Measurements from ENCODE around the gene CEP104. TPM values are rescaled to one million over a fixed set of nuclear protein-coding genes. Genes with fewer than 3 reads are reported as not detected.

The CEP104 gene
- total and polyA plus RNA-seq, 2 donors (not counting 1 experiment from before 2014, with no cell fraction given): 25.4 to 28.9 TPM

GRCh38 chr1:3841491-3841890 lies 15.5 kb downstream of the CEP104 start:
- H4K20me1 ChIP-seq (ENCODE audit: control insufficient read depth, extremely low read depth, insufficient read depth, low read length): no peaks in the 10 kb centered on the region
- H3K27me3 ChIP-seq (ENCODE audit: control insufficient read depth, insufficient read depth, low read length): no peaks in the 10 kb centered on the region
- H3K27ac ChIP-seq (ENCODE audit: insufficient read depth, low read length): no peak overlapping the region
- peaks cover 4% of the 10 kb centered on the region for H3K36me3 ChIP-seq (ENCODE audit: control insufficient read depth, insufficient read depth, low read length)
- H3K9ac ChIP-seq (ENCODE audit: insufficient read depth, low read length): no peak overlapping the region
- no peak for TF ChIP-seq EZH2 (IDR thresholded peaks at IDR 0.05; ENCODE audit: low read length, missing control alignments)
- no peak for TF ChIP-seq CTCF (conservative IDR thresholded peaks at IDR 0.05 in 1 of 2, IDR thresholded peaks at IDR 0.05 in 1 of 2; ENCODE audit: low read depth in 1 of 2, low read length in 2 of 2)
- no peak overlapping the region for H2AFZ ChIP-seq (ENCODE audit: low read length)
- no peaks in the 10 kb centered on the region for H3K79me2 ChIP-seq (ENCODE audit: control insufficient read depth, insufficient read depth, low read length)
- no peaks in the 10 kb centered on the region for H3K9me3 ChIP-seq (ENCODE audit: control insufficient read depth, insufficient read depth, low read depth, low read length)
- no peak for DNase-seq (ENCODE audit: low read depth in 2 of 2)
- no peak overlapping the region for H3K4me2 ChIP-seq (ENCODE audit: extremely low read depth, insufficient read depth, low read length)
- no peaks in the 10 kb centered on the region for H3K4me1 ChIP-seq (ENCODE audit: control insufficient read depth, extremely low read depth, insufficient read depth, low read length)
- no peak overlapping the region for H3K4me3 ChIP-seq (replicated peaks in 1 of 4; ENCODE audit: control extremely low read depth in 1 of 4, insufficient read depth in 1 of 4, low read depth in 3 of 4, low read length in 4 of 4)

GRCh38 chr1:3838788-3839187 lies 18.2 kb downstream of the CEP104 start:
- H2AFZ ChIP-seq (ENCODE audit: low read length): no peak overlapping the region
- no peak for DNase-seq (ENCODE audit: low read depth in 2 of 2)
- H3K4me2 ChIP-seq (ENCODE audit: extremely low read depth, insufficient read depth, low read length): no peak overlapping the region
- no peak overlapping the region for H3K27ac ChIP-seq (ENCODE audit: insufficient read depth, low read length)
- no peaks in the 10 kb centered on the region for H3K27me3 ChIP-seq (ENCODE audit: control insufficient read depth, insufficient read depth, low read length)
- H3K4me1 ChIP-seq (ENCODE audit: control insufficient read depth, extremely low read depth, insufficient read depth, low read length): no peaks in the 10 kb centered on the region
- peaks cover 4% of the 10 kb centered on the region for H3K36me3 ChIP-seq (ENCODE audit: control insufficient read depth, insufficient read depth, low read length)
- H3K79me2 ChIP-seq (ENCODE audit: control insufficient read depth, insufficient read depth, low read length): no peaks in the 10 kb centered on the region
- no peak overlapping the region for H3K9ac ChIP-seq (ENCODE audit: insufficient read depth, low read length)
- TF ChIP-seq CTCF (conservative IDR thresholded peaks at IDR 0.05 in 1 of 2, IDR thresholded peaks at IDR 0.05 in 1 of 2; ENCODE audit: low read depth in 1 of 2, low read length in 2 of 2) (no peak), EZH2 (IDR thresholded peaks at IDR 0.05; ENCODE audit: low read length, missing control alignments) (no peak)
- no peak overlapping the region for H3K4me3 ChIP-seq (replicated peaks in 1 of 4; ENCODE audit: control extremely low read depth in 1 of 4, insufficient read depth in 1 of 4, low read depth in 3 of 4, low read length in 4 of 4)
- H4K20me1 ChIP-seq (ENCODE audit: control insufficient read depth, extremely low read depth, insufficient read depth, low read length): no peaks in the 10 kb centered on the region
- H3K9me3 ChIP-seq (ENCODE audit: control insufficient read depth, insufficient read depth, low read depth, low read length): no peaks in the 10 kb centered on the region

- H3K9ac ChIP-seq (ENCODE audit: insufficient read depth, low read length): no peak overlapping the region
- no peak for DNase-seq (ENCODE audit: low read depth in 2 of 2)
- no peak overlapping the region for H3K4me2 ChIP-seq (ENCODE audit: extremely low read depth, insufficient read depth, low read length)
- H3K79me2 ChIP-seq (ENCODE audit: control insufficient read depth, insufficient read depth, low read length): no peaks in the 10 kb centered on the region
- H2AFZ ChIP-seq (ENCODE audit: low read length): no peak overlapping the region
- no peak overlapping the region for H3K27ac ChIP-seq (ENCODE audit: insufficient read depth, low read length)
- no peaks in the 10 kb centered on the region for H3K4me1 ChIP-seq (ENCODE audit: control insufficient read depth, extremely low read depth, insufficient read depth, low read length)
- no peaks in the 10 kb centered on the region for H3K27me3 ChIP-seq (ENCODE audit: control insufficient read depth, insufficient read depth, low read length)
- no peak overlapping the region for H3K4me3 ChIP-seq (replicated peaks in 1 of 4; ENCODE audit: control extremely low read depth in 1 of 4, insufficient read depth in 1 of 4, low read depth in 3 of 4, low read length in 4 of 4)
- no peaks in the 10 kb centered on the region for H4K20me1 ChIP-seq (ENCODE audit: control insufficient read depth, extremely low read depth, insufficient read depth, low read length)
- no peak for TF ChIP-seq CTCF (conservative IDR thresholded peaks at IDR 0.05 in 1 of 2, IDR thresholded peaks at IDR 0.05 in 1 of 2; ENCODE audit: low read depth in 1 of 2, low read length in 2 of 2)
- TF ChIP-seq EZH2 (IDR thresholded peaks at IDR 0.05; ENCODE audit: low read length, missing control alignments): no peak
- H3K9me3 ChIP-seq (ENCODE audit: control insufficient read depth, insufficient read depth, low read depth, low read length): no peaks in the 10 kb centered on the region
- H3K36me3 ChIP-seq (ENCODE audit: control insufficient read depth, insufficient read depth, low read length): peaks cover 4% of the 10 kb centered on the region
Observed at GRCh38 chr1:3837685-3838084, 19.3 kb downstream of the CEP104 start.

All from fibroblast of lung (primary cell).